GM10847 (cell line): ENCODE data around the gene HDAC9.

ENCODE experiments used
- POLR2A ChIP-seq: IDR thresholded peaks from 2 replicates; pipeline ENCODE4 v1.6.1; 2011; ENCODE audit not compliant: insufficient read length; ENCODE audit errors: extremely low read depth

Gene HDAC9

DNA sequence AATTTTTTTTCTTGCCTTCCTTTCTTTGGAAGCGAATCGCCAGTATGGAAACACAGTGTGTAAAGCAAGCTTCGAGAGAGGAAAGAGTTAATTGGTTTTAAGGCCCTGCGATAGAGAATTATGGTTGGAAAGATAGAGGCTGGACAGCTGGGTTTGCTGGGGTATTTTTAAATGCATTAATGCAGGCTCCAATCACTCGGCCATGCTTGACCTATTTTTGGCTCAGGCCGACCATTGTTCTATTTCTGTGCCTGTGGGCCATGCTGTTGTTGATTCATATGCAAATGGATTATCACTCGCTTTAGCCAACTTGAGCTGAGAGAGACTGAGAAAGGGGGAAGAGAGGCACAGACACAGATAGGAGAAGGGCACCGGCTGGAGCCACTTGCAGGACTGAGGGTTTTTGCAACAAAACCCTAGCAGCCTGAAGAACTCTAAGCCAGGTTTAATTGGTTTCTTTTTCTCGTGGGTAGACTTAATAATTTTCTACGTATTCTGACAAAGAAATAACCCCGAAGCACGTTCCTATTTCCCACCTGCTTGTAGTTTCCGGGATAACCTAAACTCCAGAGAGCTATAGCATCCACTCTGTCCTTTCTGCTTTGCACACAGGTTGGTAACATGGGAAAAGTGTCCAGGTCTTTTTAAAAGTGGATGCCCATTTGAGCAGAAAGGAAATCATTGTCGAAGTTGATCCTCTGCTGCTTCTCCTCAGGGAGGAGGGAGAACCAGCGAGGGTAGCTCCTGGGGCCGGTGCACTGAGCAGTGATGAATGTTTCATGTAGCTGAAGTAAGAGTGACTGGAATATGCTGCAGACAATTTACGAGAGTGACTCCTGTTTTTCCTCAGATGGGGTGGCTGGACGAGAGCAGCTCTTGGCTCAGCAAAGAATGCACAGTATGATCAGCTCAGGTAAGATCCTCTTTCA lies at the start of gene HDAC9:
Gene HDAC9, plus strand, starts transcription at position 338 of the 929 bp plus-strand sequence. Its CDS starts 554 bp downstream, at position 892.
- TF ChIP-seq POLR2A: no peak

DNA sequence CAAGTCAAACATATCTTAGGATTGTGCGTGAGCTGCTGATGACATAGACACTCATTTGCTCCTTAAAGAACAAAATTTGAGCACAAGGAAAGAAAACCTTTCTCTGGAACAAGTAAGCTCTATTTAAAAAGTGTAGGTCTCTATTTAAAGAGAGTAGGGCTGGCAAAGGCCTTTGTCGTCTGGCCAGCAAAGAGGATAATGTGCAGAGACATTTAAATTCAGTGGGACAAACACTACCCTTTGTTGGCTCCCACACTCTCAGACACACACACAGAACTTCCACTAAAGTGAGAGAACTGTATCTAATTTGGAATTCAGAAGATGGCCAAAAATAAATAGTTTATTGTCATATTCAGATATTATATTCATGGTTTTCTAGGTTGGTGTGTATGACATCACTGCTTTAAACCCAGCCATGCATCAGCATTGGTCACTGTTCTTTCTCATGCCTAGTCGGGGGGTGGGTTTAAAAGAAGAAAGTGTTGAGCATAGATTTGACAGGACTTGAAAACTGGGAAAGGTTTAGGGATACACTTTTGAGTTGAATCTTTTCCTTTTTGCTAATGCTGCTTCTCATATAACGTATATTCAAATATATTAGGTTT lies 49.5 kb upstream of the HDAC9 start:
- TF ChIP-seq POLR2A: no peak

DNA sequence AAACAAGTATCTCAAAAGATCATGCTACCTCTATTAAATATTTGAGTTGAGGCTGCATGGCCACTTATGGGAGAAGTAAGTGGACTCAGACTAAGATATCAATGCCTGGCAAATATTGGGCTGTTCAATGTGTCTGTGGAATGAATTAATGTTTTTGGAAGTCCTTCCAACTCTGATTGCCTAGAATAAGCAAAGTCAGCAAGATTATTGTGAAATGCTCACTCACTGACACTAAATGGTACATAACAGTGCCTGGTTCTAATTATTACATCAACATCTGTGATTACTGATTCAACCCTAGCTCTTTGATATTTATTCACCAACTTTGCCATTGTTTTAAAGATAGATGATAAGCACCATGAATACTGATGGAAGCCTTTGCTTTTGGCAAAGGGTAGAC lies 45.5 kb upstream of the HDAC9 start:
- no peak for TF ChIP-seq POLR2A

DNA sequence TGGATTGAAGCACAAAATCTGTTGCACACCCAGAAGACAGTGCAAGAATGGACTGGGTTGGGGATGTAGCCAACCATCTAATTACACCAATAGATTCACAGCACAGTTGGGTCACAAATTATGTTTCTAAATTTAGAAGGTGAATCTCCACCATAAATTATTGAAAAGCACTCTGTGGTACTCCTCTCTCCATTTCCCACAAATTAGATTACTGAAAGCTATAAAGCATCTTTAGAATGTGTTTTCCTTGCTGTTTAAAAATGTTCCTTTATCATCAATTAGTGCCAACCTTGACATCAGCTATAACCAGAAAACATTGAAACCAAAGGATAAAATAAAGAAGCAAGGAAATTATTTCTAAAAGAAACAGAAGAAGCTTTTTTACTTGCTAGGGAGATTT lies 39.9 kb upstream of the HDAC9 start:
- TF ChIP-seq POLR2A: no peak

DNA sequence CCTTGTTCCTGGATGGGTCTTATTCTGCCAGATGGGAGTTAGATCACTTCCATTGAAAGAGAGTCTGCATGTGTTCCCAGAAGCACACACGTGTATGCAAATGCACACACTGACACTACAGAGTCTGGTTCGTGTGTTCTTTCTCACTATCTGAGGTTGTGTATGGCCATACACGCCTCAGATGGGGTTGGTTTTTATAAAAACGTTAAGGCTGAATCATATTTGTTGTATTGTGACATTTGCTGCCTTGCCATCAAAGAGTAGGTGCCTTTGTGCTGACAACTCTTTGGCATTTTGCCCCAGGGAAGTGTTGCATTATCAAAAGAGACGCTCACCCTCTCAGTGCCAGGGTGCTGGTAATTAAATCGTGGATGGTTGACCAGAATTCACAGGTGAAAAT lies 37.7 kb upstream of the HDAC9 start:
- no peak for TF ChIP-seq POLR2A

DNA sequence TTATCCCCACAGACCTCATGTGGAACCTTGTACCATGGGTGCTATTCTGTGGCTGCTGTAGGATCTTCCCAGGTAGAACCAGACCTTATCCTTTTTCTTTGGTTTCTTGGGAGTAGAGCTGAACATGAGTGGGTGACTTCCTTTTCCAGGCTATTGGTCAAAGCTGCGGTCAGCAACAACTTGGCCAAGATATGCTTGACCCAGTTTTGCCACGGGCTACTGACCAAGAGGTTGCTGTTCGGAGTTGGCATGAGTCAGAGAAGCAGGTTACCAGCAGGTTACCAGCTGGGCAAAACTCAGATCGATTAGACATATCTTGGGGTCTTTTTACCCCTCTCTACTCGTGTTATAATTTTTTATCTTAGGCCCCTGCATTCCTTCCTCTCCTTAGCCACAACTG lies 36.7 kb upstream of the HDAC9 start:
- TF ChIP-seq POLR2A: no peak

DNA sequence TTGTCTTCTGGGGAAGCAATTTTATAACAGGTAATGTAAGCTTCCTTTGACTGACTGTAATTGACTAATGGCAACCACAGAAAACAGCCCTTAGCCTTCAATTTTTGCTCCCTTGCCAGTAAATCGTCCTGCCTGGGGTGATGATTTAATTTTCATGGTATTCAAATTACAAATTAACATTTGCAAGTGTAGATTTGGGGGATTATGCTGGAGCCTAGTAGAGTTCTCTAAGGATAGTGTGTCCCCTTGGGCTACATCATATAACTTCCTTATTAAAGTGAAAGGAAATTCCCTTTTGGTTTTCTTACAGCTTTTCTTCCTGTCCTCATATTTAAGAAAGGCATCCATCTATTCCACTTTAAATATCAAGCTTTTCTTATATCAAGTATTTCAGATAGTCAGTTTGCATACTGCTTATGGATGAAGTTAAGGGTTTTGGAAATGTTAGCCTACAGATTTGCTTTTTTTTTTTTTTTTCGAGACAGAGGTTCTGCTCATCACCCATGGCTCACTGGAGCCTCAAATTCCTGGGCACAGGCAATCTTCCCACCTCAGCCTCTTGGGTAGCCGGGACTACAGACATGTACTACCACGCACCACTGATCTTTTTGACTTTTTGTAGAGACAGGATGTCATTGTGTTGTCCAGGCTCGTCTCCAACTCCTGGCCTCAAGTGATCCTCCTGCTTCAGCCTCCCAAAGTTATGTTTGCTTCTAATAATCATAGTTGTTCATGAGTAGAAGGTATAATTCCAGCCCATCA lies 35.9 kb upstream of the HDAC9 start:
- TF ChIP-seq POLR2A: no peak

DNA sequence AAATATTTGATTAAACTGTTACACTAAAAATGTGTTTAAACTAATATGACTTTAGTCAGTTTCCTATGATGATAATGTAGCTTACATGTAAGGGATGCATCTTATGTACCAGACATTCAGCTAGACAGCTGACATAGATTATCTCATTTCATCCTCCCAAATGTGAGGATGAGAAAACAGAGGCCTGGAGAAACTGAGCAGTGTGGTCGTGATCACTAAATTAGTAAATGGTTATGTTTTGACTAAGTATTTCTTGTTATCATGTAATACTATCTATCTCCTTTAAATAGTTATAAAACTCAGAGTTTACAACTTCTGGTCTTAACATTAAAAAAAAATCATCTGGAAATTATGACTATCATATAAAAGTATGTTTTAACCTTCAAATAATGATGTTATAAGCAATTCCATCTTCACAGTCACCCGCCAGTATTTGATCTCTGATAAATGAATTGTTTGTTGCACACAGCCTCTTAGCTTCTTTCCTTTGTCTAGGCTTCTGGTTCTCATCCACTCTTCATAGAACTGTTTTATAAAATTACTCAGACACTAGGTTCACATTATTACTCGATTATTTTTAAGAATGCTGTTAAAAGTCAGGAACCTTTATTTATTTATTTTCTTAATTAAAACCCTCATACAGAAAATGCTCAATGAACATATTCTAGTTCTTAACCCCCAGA lies 33.6 kb upstream of the HDAC9 start:
- TF ChIP-seq POLR2A: no peak

DNA sequence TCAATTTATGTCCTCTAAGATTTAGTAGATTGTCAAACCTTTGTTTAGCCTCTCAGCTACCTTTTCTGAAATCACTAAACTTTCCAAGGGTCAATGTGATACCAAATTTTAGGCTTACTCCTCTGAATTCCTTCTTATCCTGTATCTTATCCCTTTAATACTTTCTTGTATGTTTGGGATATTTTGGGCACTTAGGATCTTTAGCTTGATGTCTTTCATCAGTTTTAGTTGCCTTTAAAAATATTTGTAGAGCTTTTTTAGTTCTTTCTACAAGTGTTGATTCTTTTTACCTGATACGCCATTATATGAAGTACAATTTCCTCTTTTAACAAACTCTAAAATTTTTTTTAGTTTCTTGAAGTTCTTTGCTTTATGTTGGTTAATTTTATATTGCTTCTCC lies 30.7 kb upstream of the HDAC9 start:
- TF ChIP-seq POLR2A: no peak

DNA sequence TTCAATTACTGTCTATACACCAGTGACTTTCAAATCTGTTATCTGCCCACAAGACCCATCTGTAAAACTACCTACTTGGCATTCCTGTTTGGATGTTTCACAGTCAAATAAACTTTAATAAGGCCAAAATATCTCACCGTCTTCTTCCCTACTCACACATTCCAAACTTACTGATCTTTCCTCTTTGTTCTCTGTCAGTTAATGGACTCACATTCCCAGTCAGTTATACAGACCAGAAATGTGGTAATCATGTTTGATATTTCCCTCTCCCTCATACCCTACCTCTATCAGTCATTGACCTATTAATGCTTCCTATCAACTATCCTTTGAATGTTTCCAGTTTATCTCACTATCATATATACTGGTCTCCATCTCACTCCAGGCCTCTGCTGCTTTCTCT lies 28.5 kb upstream of the HDAC9 start:
- TF ChIP-seq POLR2A: no peak

DNA sequence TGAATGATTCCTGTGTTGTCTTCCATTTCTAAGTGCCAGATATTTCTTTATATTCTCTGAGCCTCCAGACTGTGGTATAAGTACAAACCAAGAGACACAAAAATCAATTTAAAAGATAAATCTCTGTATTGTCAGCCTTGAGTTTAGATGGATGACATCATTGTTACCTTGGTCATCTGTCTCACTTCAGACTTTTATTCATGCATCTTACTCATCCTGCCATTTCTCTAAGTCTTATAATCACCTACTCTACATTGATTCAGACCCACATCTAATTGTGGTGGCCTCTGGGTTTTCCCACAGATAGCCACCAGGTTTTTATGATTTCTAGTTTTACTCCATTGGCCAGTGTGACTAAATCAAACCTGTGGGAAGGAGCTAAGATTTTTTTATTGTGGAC lies 26.8 kb upstream of the HDAC9 start:
- no peak for TF ChIP-seq POLR2A

DNA sequence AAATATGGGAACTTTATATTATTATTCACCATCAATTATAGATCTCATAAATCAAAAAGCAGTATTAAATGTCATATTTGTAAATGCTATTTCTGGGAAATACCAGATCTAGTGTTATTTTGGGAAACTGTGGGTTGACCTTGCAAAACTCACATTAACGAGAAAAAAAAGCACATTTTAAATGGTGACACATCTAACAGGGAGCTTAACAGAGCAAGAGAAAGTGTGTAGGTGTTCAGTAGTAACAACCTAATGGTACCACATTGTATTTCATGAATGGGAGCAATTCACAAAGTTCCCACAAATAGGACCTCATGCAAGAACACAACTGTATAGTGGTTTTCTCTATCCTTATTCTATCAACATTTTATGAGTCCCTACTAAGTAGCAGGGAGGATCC lies 26.2 kb upstream of the HDAC9 start:
- TF ChIP-seq POLR2A: no peak

DNA sequence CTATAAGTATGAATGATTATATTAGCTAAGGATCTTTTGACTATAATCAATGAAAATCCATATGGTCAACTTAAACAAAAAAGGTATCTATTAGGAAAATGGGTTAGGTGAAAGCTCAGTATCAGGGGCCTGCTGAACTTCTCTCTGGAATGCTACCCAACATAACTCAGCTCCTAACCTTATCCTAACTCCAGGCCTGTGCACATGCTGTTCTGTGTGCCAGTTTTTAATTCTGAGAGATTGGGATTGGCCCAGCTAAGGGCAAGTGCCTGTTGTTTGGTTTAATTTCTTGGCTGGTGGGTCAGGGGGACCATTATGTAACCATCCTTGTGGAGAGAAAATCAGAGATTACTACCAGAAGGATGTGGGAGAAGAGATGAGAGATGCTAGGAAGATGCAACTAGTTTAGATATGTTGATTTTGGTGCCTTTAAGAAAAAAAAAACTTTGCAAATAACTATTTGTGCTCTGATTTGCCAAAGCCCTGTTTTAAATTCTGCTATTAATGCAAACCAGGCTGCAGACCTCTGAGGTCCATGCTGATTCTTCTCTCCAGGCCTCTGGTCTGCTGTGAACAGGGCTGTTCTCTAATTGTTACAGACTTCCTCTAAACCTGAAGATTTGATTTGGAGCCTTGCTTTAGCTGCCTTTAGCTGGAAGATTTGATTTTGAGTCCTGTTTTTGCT lies 23.9 kb upstream of the HDAC9 start:
- no peak for TF ChIP-seq POLR2A

DNA sequence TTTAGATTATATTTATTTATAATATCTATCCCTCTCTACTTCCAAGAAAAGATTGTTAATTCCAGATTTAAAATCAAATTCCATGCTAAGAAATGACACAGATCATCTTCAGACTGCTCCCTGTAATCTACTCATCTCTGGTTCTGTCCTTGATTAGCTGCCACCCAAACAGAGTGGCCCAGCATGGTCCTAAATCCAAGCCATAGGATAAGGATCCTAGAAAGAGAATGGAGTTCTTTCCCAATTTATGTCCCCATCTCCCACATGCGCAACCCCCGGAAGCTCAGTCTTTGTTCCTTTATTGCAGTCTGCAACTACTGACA lies 23.4 kb upstream of the HDAC9 start:
- TF ChIP-seq POLR2A: no peak

DNA sequence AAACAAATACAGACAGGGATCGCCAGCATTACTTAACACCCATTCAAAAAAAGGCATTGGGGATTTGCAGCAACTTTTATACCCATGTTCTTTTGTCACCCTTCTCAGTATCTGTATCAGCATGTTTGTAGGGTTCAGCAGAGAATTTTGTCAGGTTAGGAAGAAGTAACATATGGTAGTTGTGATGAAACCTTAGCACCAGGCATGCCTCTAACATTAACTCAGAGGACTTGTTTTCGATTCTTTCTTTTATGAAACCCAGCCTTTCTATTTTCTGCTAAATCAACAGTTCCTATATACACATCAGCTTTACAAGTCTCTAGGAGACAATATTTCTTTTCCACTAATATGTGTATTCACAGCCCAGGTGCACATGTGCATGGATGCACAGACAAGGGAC lies 22.4 kb upstream of the HDAC9 start:
- no peak for TF ChIP-seq POLR2A
